IMR-90 (cell line): ENCODE measurements around the gene QKI. TPM values are rescaled to one million over a fixed set of nuclear protein-coding genes. Genes with fewer than 3 reads are reported as not detected.

Experiments
- ATAC-seq: fragments of 200-7000 bp; cut with Tn5 transposase; 2 replicates; pipeline ENCODE4 v1.9.1; 2020; ENCODE audit warnings: low read depth, mild to moderate bottlenecking, moderate library complexity
- BruUV-seq: library from RNA; stranded (reverse); fragments of 400-500 nt; replicated peaks from 2 replicates; lab custom pipeline; 2021; lab: Mats Ljungman, UMichigan
- CTCF ChIA-PET: fragments of 300-600 bp; formaldehyde crosslinking; extraction: SDS; loops from one replicate; lab custom pipeline; 2021; ENCODE audit warnings: antibody characterized with exemption; lab: Yijun Ruan, JAX
- POLR2A ChIA-PET: fragments of 300-600 bp; sonication (Branson Sonifier 250); formaldehyde crosslinking; loops from one replicate; lab custom pipeline; 2022; ENCODE audit warnings: antibody characterized with exemption; ENCODE audit not compliant: unreplicated experiment; lab: Charles Lee
- DNase-seq: peaks from one replicate; pipeline ENCODE4 v3.0.0; 2013
- H2AFZ ChIP-seq: replicated peaks from 2 replicates; pipeline ENCODE3; 2013; ENCODE audit warnings: low read length, mild to moderate bottlenecking; ENCODE audit not compliant: poor library complexity
- H2AK5ac ChIP-seq: 2 replicates; pipeline ENCODE4 v1.6.1; 2013; ENCODE audit warnings: low read depth, low read length, inconsistent platforms
- H2AK9ac ChIP-seq: replicated peaks from 2 replicates; pipeline ENCODE3; 2013; ENCODE audit warnings: mild to moderate bottlenecking, low read depth, low read length, moderate library complexity; ENCODE audit not compliant: poor library complexity
- H2BK120ac ChIP-seq: 2 replicates; pipeline ENCODE4 v1.6.1; 2013; ENCODE audit warnings: low read depth, low read length, inconsistent platforms
- H2BK15ac ChIP-seq: 3 replicates; pipeline ENCODE4 v1.6.1; 2013; ENCODE audit warnings: low read depth, low read length, inconsistent platforms
- H2BK20ac ChIP-seq: 2 replicates; pipeline ENCODE4 v1.6.1; 2013; ENCODE audit warnings: low read depth, mild to moderate bottlenecking, inconsistent platforms, low read length, moderate library complexity
- H2BK5ac ChIP-seq: 2 replicates; pipeline ENCODE4 v1.6.1; 2013; ENCODE audit warnings: mild to moderate bottlenecking, low read depth, low read length, inconsistent platforms; ENCODE audit not compliant: poor library complexity, severe bottlenecking
- H3K14ac ChIP-seq: replicated peaks from 2 replicates; pipeline ENCODE4 v1.6.1; 2013; ENCODE audit warnings: low read depth, low read length, inconsistent platforms
- H3K18ac ChIP-seq: 2 replicates; pipeline ENCODE4 v1.6.1; 2013; ENCODE audit warnings: low read depth, low read length, control low read depth
- H3K23ac ChIP-seq: 2 replicates; pipeline ENCODE4 v1.6.1; 2013; ENCODE audit warnings: low read depth, low read length, inconsistent platforms
- H3K27ac ChIP-seq: 2 replicates; pipeline ENCODE4 v1.5.1; 2013; ENCODE audit warnings: mild to moderate bottlenecking, control low read depth, low read length; ENCODE audit not compliant: insufficient read depth
- H3K27me3 ChIP-seq: 2 replicates; pipeline ENCODE4 v1.6.1; 2013; ENCODE audit warnings: low read length; ENCODE audit not compliant: control insufficient read depth, insufficient read depth
- H3K36me3 ChIP-seq: 2 replicates; pipeline ENCODE4 v1.6.1; 2013; ENCODE audit warnings: low read length, mixed read lengths; ENCODE audit not compliant: control insufficient read depth, insufficient read depth
- H3K4ac ChIP-seq: 2 replicates; pipeline ENCODE4 v1.6.1; 2013; ENCODE audit warnings: low read depth, low read length, inconsistent platforms
- H3K4me1 ChIP-seq: 2 replicates; pipeline ENCODE4 v1.6.1; 2013; ENCODE audit warnings: low read length, mixed read lengths; ENCODE audit not compliant: control insufficient read depth, insufficient read depth
- H3K4me2 ChIP-seq: 2 replicates; pipeline ENCODE4 v1.6.1; 2013; ENCODE audit warnings: low read depth, mild to moderate bottlenecking, control low read depth, low read length, moderate library complexity
- H3K4me3 ChIP-seq: 2 replicates; pipeline ENCODE4 v1.5.1; 2013; ENCODE audit warnings: low read depth, mild to moderate bottlenecking, control low read depth, low read length, moderate library complexity; ENCODE audit not compliant: insufficient read depth
- H3K56ac ChIP-seq: 2 replicates; pipeline ENCODE4 v1.6.1; 2013; ENCODE audit warnings: low read length, inconsistent platforms; ENCODE audit not compliant: insufficient read depth; ENCODE audit errors: extremely low read depth
- H3K79me1 ChIP-seq, 2 experiments: 2 replicates each; pipeline ENCODE4 v1.6.1; 2013; ENCODE audit warnings: low read length in 2 of 2, inconsistent platforms in 1 of 2, low read depth in 1 of 2
- H3K9ac ChIP-seq: 2 replicates; pipeline ENCODE4 v1.6.1; 2013; ENCODE audit warnings: low read depth, low read length, control low read depth
- H3K9me1 ChIP-seq: 2 replicates; pipeline ENCODE4 v1.6.1; 2013; ENCODE audit warnings: low read length, inconsistent platforms; ENCODE audit not compliant: insufficient read depth
- H3K9me3 ChIP-seq: 2 replicates; pipeline ENCODE4 v1.6.1; 2013; ENCODE audit warnings: low read length; ENCODE audit not compliant: control insufficient read depth, insufficient read depth
- H4K20me1 ChIP-seq: 2 replicates; pipeline ENCODE4 v1.6.1; 2013; ENCODE audit warnings: low read length, inconsistent platforms; ENCODE audit not compliant: insufficient read depth
- H4K5ac ChIP-seq: 2 replicates; pipeline ENCODE4 v1.6.1; 2013; ENCODE audit warnings: mild to moderate bottlenecking, low read depth, low read length, control low read depth
- H4K8ac ChIP-seq, 2 experiments: 2 replicates each; pipeline ENCODE4 v1.6.1; 2013; ENCODE audit warnings: low read depth in 2 of 2, low read length in 2 of 2, control low read depth in 1 of 2, inconsistent platforms in 1 of 2
- H4K91ac ChIP-seq: 2 replicates; pipeline ENCODE4 v1.6.1; 2013; ENCODE audit warnings: low read depth, low read length, inconsistent platforms; ENCODE audit not compliant: insufficient read depth
- CHD1 ChIP-seq: IDR thresholded peaks from 2 replicates; pipeline ENCODE4 v1.6.1; 2012; ENCODE audit warnings: low read depth, low read length, improper control_type of control experiment
- FOS ChIP-seq: fragments of 150-350 bp; IDR thresholded peaks from 2 replicates; pipeline ENCODE4 v1.6.1; 2016; ENCODE audit warnings: low read depth, low read length
- MAZ ChIP-seq: IDR thresholded peaks from 2 replicates; pipeline ENCODE4 v1.6.1; 2012; ENCODE audit warnings: low read depth, mild to moderate bottlenecking, low read length, improper control_type of control experiment, moderate library complexity, borderline replicate concordance
- MXI1 ChIP-seq: IDR thresholded peaks from 2 replicates; pipeline ENCODE4 v1.6.1; 2012; ENCODE audit warnings: low read depth, mild to moderate bottlenecking, low read length, moderate library complexity, borderline replicate concordance
- RFX5 ChIP-seq: IDR thresholded peaks from 2 replicates; pipeline ENCODE4 v1.8.0; 2012; ENCODE audit warnings: low read depth, mild to moderate bottlenecking, low read length, moderate library complexity
- USF2 ChIP-seq: fragments of 150-350 bp; IDR thresholded peaks from 2 replicates; pipeline ENCODE4 v1.6.1; 2017; ENCODE audit warnings: mild to moderate bottlenecking, antibody characterized with exemption, low read length, low read depth
- WGBS, 2 experiments: methylation state at CpG; one replicate each; pipeline versions ENCODE4 v1.1.5 to v1.1.7; 2013; ENCODE audit warnings: missing lambda C conversion rate in 2 of 2; ENCODE audit not compliant: insufficient read length in 1 of 2; ENCODE audit errors: extremely low coverage in 2 of 2; 5-methylcytosine and 5-hydroxymethylcytosine counted together
- dilution Hi-C: fragments of 300-500 bp; cut with HindIII; formaldehyde crosslinking; loops from one replicate; pipeline ENCODE4 v1.14.3; 2018; ENCODE audit warnings: low sequenced_read_pairs; ENCODE audit not compliant: unreplicated experiment
- in situ Hi-C: fragments of 300-500 bp; cut with MboI; formaldehyde crosslinking; loops from 3 replicates; pipeline ENCODE4 v1.14.3; 2019; ENCODE audit warnings: low sequenced_read_pairs, inconsistent platforms, mixed read lengths
- intact Hi-C: fragments of 100-400 bp; cut with micrococcal nuclease; formaldehyde crosslinking; loops from 2 replicates; pipeline ENCODE4 v1.10.0; 2022
- polyA plus RNA-seq, 3 experiments: library from polyadenylated mRNA; depleted of rRNA; stranded (reverse); fragments of >200 nt; gene quantifications; 2 replicates each; pipeline ENCODE4 v1.2.3, GENCODE V29; 2012; ENCODE audit warnings: low replicate concordance in 1 of 3
- total RNA-seq: library from RNA; depleted of rRNA; stranded (reverse); fragments of >200 nt; gene quantifications from 2 replicates; pipeline ENCODE4 v1.2.3, GENCODE V29; 2012

QKI gene
- total and polyA plus RNA-seq, 2 of the 4 experiments (the other 2 are of a cell fraction) = 112 to 232 TPM

- no peak for TF ChIP-seq MXI1
- TF ChIP-seq MAZ = no peak
These were observed 118.9 kb downstream of the QKI start (continued) for GRCh38 chr6:163533443-163533842.

GRCh38 chr6:163536770-163537169, 122.3 kb downstream of the QKI start:
- intact Hi-C loops = no loop called here
- POLR2A ChIA-PET = interaction anchor here (0.5 kb wide), 1 partner anchor 230 kb away, joined by 8 read pairs; no protein-coding TSS in a partner anchor
- peaks cover 28 to 55% of the 10 kb centered on the region in 2 experiments for H3K79me1 ChIP-seq

More at GRCh38 chr6:163536770-163537169, 122.3 kb downstream of the QKI start:
- Histone ChIP-seq H2BK15ac (no peak overlapping the region), H4K91ac (no peak overlapping the region), H3K14ac (no peak overlapping the region), H2AK5ac (no peak overlapping the region), H3K4me3 (no peak overlapping the region), H2BK120ac (no peak overlapping the region), H3K23ac (no peak overlapping the region), H3K27me3 (no peaks in the 10 kb centered on the region), H3K56ac (no peak overlapping the region), H4K5ac (no peak overlapping the region), H2BK20ac (no peak overlapping the region), H3K27ac (no peak overlapping the region), H4K20me1 (peaks cover 25% of the 10 kb centered on the region; the same call in 1 of the 2 replicates), H3K4me2 (no peak overlapping the region), H2AK9ac (no peak overlapping the region), H2AFZ (no peak overlapping the region), H3K36me3 (peaks cover 4% of the 10 kb centered on the region), H4K8ac (no peak overlapping the region), H3K9me3 (no peaks in the 10 kb centered on the region), H3K18ac (no peak overlapping the region), H3K9me1 (peaks cover 8% of the 10 kb centered on the region), H3K4ac (no peak overlapping the region), H3K4me1 (peaks cover 8% of the 10 kb centered on the region), H3K9ac (no peak overlapping the region), H2BK5ac (no peak overlapping the region)
- dilution Hi-C loops = no loop called here
- DNase-seq = peak; percentile 54
- TF ChIP-seq MAZ (no peak), USF2 (no peak), RFX5 (no peak), CHD1 (no peak), FOS (peak; percentile 8; the same call in 1 of the 2 replicates)
- in situ Hi-C loops = no loop called here
- BruUV-seq = no TSS peak
- no CpG with 5 or more reads among the region's 3 CpGs for WGBS, 2 experiments
- ATAC-seq = no peak
- CTCF ChIA-PET = no interaction called here
